NCI-H1930 (cell line): Measurements from ENCODE around the gene RFTN1.

Source experiments
- DNase-seq, 2 experiments: peaks; one replicate each; lab custom pipeline; 2025; lab: John Stamatoyannopoulos, UW

The RFTN1 gene

GRCh38 chr3:16301507-16301906 is 212.0 kb downstream of the RFTN1 start:
- DNase-seq, result no peak

DNA sequence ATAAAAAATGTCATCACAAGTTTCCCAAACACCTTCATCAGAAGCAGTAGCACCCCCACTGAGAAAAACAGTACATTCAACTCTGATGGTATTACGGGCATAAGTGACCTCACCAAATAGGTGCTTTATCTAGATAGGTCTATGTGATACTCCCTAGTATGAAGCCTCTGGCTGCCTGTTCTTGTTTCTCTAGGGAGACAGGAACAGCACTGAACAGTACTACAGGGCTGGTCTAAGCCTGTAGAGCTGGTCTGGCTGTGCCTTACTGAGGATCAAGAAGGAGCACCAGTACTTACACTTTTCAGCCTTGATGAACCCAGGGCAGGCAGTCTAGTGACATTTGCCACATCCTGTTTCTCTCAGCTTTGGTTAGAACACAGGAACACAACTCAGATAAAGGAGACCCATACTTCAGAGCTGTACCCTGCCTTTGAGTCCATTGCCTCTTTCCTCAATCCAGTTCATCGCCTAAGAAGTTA is 212.6 kb downstream of the RFTN1 start:
- DNase-seq, result no peak

DNA sequence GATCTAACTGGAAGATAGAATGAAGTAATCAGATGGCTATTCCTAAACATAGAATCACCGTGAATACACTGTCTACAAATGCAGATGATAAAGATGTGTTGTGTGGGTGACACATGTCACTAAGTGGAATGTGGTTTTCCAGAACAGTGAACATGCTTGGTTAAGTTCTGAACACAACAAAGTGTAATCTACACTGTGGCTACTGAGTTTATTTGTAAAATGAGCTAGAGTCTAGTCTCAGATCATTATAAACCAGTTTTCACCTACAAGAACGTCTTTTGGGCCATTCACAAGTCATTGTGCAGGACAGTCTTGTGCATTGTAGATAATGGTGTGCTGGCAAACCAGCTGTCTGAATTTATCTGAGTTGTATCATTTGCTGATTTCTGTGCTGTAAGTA is 213.2 kb downstream of the RFTN1 start:
- DNase-seq, result no peak

DNA sequence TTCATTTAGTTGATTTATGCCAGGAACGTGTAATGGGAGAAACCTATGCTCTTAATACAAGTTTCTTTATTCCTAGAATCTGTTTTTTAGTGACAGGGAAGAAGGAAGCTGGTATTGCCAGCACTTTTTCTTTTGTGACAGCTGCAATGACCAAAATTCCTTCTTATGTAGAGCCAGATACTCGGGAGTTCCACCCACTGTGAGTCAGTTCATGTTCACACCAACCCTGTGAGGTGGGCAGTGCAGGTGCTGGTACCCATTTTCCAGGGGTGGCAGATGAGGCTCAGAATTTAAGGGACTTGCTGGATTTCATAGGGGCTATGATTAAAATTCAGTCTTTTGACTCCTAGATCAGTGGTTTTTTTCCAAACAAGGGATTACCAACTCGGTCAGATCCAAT is 213.8 kb downstream of the RFTN1 start:
- no peak for DNase-seq

GRCh38 chr3:16298891-16299290 is 214.6 kb downstream of the RFTN1 start:
- no peak for DNase-seq

- DNase-seq, result no peak
These were observed 215.3 kb downstream of the RFTN1 start for GRCh38 chr3:16297997-16298885.

- no peak for DNase-seq
These were observed 218.1 kb downstream of the RFTN1 start for GRCh38 chr3:16295298-16295890.

GRCh38 chr3:16294844-16295243 is 218.7 kb downstream of the RFTN1 start:
- no peak for DNase-seq

GRCh38 chr3:16290827-16291196 is 222.7 kb downstream of the RFTN1 start:
- no peak for DNase-seq

DNA sequence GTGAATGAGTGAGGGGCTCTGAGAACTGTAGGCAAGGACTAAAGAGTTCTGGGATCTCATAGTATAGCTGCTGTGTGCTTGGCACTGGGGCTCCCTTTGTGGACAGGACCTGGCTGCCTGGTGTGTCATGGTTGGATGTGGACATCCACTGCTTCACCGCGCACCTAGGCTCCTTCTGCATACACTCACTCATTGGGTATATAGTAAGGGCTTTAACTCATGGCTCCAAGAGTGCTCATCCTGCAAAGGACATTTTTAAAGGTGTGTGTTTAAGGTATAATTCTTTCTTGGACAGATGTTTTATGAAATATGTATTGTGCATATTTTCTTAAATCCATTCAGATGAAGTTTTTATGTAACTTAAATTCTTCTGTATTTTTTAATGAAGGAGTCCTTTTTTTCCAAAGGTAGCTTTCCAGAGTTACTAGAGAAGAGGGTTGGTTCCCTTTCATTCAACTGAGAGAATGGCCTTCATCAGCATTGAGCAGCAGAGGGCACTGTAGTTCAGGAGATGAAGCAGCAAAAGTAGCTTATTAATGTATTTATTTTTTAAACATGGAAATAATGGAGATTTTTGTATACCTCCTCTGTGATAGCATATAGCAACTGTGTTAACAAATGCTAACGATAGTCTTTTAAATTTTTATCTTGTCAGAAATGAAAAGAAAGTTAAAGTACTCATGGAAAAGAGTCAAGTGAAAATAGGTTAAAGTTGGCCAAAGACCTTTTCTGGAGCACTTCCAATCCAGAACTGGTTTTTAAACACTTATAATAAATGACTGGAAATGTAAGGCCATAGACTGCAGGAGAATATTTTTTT is 223.3 kb downstream of the RFTN1 start:
- peak in 1 of 2 experiments; percentile 5 for DNase-seq

DNA sequence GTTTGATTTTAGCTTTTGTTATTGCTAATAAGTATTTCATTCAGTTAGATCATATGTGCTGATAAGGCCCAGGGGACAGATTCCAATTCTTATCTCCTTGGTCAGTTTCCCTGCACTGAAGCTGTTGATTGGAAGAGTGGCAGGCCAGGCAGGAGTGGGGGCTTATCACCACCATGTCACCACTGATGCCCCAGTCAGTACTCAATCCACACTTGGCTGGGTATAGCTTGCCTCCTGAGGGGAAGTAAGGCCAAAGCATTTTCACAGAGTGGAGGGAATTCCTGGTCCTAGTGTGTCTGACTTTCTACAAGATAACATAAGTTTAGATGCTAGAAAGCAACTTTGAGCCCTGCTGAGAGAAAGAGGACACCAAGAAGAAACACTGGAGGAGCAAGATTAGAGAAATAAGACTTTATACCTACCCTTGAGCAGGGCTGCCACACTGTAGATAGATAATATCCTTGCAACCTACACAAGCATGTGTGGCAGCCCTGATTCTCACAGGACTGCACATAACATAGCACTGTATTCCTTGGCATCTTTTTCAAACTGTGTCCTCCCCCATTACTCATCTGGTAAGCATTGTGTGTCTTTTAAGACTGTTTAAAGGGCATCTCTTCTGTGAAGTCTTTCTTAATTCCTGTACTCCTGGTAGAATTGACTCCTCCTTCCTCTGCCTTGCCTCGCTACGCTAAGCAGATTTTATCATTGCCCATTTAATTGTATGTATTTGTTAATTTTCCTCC is 224.2 kb downstream of the RFTN1 start:
- no peak for DNase-seq

GRCh38 chr3:16288664-16289063 is 224.8 kb downstream of the RFTN1 start:
- DNase-seq, result no peak

DNA sequence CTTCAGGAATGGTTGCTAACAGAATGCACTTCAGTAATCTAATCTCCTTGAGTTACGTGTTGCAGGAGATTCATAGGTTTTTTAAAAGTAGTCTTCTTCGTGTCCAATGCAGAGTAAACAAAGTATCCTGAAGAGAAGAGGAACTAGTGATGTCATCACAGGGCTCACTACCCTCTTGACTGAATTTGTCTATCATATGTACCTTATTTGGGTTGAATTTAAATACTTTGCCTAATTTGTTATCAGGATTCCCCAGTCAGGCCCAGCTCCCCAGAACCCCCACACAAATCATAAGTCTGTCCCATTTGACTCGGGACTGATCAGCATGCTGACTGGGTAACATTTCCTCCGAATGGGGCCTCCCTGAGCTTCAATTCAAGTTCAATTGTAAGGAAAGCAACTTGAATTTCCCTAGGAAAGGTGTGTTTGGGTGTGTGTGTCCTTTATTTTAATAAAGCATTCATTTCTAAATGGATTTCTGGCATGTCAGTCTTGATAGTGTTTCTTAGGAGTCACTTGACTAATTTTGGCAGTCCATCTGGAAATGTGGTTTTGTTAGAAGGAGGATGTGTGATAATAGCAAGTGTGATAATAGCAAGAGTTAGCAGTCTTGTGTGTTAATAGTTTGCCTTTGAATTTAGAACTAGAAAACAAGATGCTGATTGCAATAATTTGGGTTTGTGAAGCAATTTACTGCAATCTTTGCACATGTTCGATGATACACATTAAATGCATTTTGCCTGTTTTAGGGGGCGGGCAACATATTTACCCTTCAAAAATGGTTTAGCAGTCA is 226.6 kb downstream of the RFTN1 start:
- no peak for DNase-seq

- no peak for DNase-seq
These were observed 227.3 kb downstream of the RFTN1 start for GRCh38 chr3:16286161-16286560.

GRCh38 chr3:16284633-16285032 is 228.9 kb downstream of the RFTN1 start:
- DNase-seq, result no peak

DNA sequence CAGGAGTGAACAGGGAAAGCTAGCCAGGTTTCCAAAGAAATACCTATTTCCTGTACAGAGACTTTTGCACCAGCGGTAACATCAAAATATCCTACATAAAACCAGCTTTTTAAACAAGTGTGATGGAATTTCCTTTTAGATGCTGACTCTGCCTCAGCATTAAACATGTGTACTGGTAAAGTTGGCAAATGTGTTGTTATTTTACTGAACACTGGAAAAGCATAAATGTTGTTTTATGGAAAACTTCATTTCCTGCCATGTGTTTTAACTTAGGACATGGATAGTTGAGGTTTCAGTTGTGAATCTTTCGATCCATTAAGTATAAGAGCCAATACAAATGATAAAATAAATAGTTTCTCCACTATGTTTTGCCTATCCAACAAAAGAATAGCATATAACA is 232.8 kb downstream of the RFTN1 start:
- no peak for DNase-seq

GRCh38 chr3:16279010-16279801 is 234.3 kb downstream of the RFTN1 start:
- no peak for DNase-seq

- DNase-seq, result no peak
These were observed 236.0 kb downstream of the RFTN1 start for GRCh38 chr3:16277471-16277870.

DNA sequence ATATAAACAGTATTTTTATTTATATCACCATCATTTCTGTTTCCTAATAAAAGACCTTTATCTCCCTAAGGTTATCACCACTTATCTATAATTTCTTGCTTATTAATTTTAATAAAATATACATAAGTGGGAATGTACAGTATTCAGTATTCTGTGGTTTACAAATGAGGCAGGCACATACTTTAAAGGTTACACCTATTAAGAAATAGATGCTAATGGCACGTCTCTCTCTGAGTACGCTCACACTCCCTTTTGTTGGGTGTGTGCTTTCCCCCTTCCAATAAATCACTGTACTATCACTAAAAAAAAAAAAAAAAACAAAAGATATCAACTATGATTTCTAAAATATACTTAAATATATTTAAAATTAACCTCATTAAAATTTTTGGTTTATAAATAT is 239.6 kb downstream of the RFTN1 start:
- no peak for DNase-seq

DNA sequence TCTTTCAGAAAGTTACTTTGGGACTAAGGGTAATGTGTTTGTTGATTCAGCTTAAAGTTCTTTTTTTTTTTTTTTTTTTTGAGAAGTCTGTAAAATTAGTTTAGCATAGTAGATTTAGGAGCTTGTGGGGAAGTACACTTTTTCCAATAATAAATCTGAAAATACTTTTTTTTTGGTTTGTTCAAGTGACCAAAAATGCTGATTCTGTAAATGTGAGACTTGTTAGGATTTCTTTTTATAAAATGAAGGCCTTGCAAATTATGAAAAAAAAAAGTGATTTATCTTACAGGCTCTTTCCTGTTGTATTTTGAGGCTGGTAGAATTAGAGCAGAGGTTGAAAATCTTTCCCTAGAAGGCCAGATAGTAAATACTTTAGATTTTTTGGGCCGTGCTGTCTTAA is 240.9 kb downstream of the RFTN1 start:
- DNase-seq, result no peak
